HEK293 (cell line): ENCODE measurements around the gene GRK5.

Source experiments
- CTCF ChIA-PET: fragments of 350-600 bp; formaldehyde crosslinking; extraction: SDS; loops from one replicate; lab custom pipeline; 2021; ENCODE audit warnings: antibody characterized with exemption; lab: Yijun Ruan, JAX
- POLR2A ChIA-PET: fragments of 300-600 bp; formaldehyde crosslinking; extraction: SDS; loops from one replicate; lab custom pipeline; 2020; ENCODE audit warnings: antibody characterized with exemption, inconsistent platforms; lab: Yijun Ruan, JAX
- H3K27ac ChIP-seq: fragments of 200-500 bp; sonication (Bioruptor generic); 2 replicates; pipeline ENCODE4 v1.5.1; 2014; ENCODE audit warnings: low read depth, low read length, control low read depth, inconsistent platforms; ENCODE audit errors: extremely low read depth
- H3K36me3 ChIP-seq, 2 experiments: fragments of 200-500 bp in 1 of 2; sonication (Bioruptor generic) in 1 of 2; 1 replicate in 1 of 2; 2 replicates in 1 of 2; pipeline ENCODE4 v1.5.1; 2014 to 2017; ENCODE audit warnings: inconsistent platforms in 2 of 2, low read length in 2 of 2; ENCODE audit not compliant: control insufficient read depth in 2 of 2, insufficient read depth in 1 of 2
- H3K4me1 ChIP-seq: fragments of 200-500 bp; sonication (Bioruptor generic); 2 replicates; pipeline ENCODE4 v1.5.1; 2014; ENCODE audit warnings: mild to moderate bottlenecking, low read length, inconsistent platforms; ENCODE audit not compliant: control insufficient read depth, insufficient read depth
- H3K4me3 ChIP-seq: 2 replicates; pipeline ENCODE4 v1.5.1; 2011; ENCODE audit warnings: low read depth, mild to moderate bottlenecking, control low read depth, low read length, moderate library complexity
- H3K9me3 ChIP-seq: fragments of 200-500 bp; sonication (Bioruptor generic); 2 replicates; pipeline ENCODE4 v1.5.1; 2014; ENCODE audit warnings: low read depth, low read length, inconsistent platforms; ENCODE audit not compliant: control insufficient read depth, insufficient read depth
- KLF10 ChIP-seq: fragments of 450-650 bp; IDR thresholded peaks from 2 replicates; pipeline ENCODE4 v1.5.1; 2018; ENCODE audit warnings: missing biosample characterization, mild to moderate bottlenecking, missing genetic modification characterization
- KLF16 ChIP-seq: fragments of 450-650 bp; formaldehyde crosslinking; IDR thresholded peaks from 2 replicates; pipeline ENCODE4 v1.5.1; 2017; ENCODE audit warnings: missing biosample characterization, missing genetic modification characterization
- SP3 ChIP-seq: fragments of 450-650 bp; formaldehyde crosslinking; IDR thresholded peaks from 2 replicates; pipeline ENCODE4 v1.5.1; 2016; ENCODE audit warnings: missing biosample characterization, missing genetic modification characterization
- YY1 ChIP-seq: fragments of 450-650 bp; formaldehyde crosslinking; IDR thresholded peaks from 2 replicates; pipeline ENCODE4 v1.5.1; 2018; ENCODE audit warnings: missing biosample characterization, missing genetic modification characterization
- ZBTB20 ChIP-seq: fragments of 450-650 bp; formaldehyde crosslinking; IDR thresholded peaks from 2 replicates; pipeline ENCODE4 v1.5.1; 2016; ENCODE audit warnings: missing biosample characterization, missing genetic modification characterization
- ZFP69B ChIP-seq: fragments of 450-650 bp; formaldehyde crosslinking; IDR thresholded peaks from 2 replicates; pipeline ENCODE4 v1.5.1; 2016; ENCODE audit warnings: missing biosample characterization, missing genetic modification characterization
- ZIC2 ChIP-seq: fragments of 450-650 bp; formaldehyde crosslinking; IDR thresholded peaks from 2 replicates; pipeline ENCODE4 v1.5.1; 2016; ENCODE audit warnings: missing biosample characterization, missing genetic modification characterization
- ZNF112 ChIP-seq: fragments of 450-650 bp; formaldehyde crosslinking; IDR thresholded peaks from 2 replicates; pipeline ENCODE4 v1.5.0; 2017; ENCODE audit warnings: missing biosample characterization, missing genetic modification characterization
- ZNF140 ChIP-seq: fragments of 450-650 bp; formaldehyde crosslinking; IDR thresholded peaks from 2 replicates; pipeline ENCODE4 v1.5.1; 2016; ENCODE audit warnings: missing biosample characterization, missing genetic modification characterization
- ZNF223 ChIP-seq: fragments of 450-650 bp; formaldehyde crosslinking; IDR thresholded peaks from 2 replicates; pipeline ENCODE4 v1.5.1; 2016; ENCODE audit warnings: missing biosample characterization, missing genetic modification characterization
- ZNF274 ChIP-seq, 2 experiments: fragments of 200-500 bp in 1 of 2; fragments of 450-650 bp in 1 of 2; sonication (Bioruptor generic) in 1 of 2; formaldehyde crosslinking in 1 of 2; IDR thresholded peaks; 2 replicates each; pipeline versions ENCODE4 v1.5.1 to v1.6.1; 2014 to 2016; ENCODE audit warnings: borderline replicate concordance in 1 of 2, inconsistent platforms in 1 of 2, low read length in 1 of 2, missing biosample characterization in 1 of 2, missing genetic modification characterization in 1 of 2
- ZNF311 ChIP-seq: fragments of 450-650 bp; formaldehyde crosslinking; IDR thresholded peaks from 2 replicates; pipeline ENCODE4 v1.5.1; 2017; ENCODE audit warnings: missing biosample characterization, missing genetic modification characterization, borderline replicate concordance
- ZNF324 ChIP-seq: fragments of 450-650 bp; formaldehyde crosslinking; IDR thresholded peaks from 2 replicates; pipeline ENCODE4 v1.5.1; 2016; ENCODE audit warnings: missing biosample characterization, missing genetic modification characterization
- ZNF350 ChIP-seq: fragments of 450-650 bp; formaldehyde crosslinking; IDR thresholded peaks from 2 replicates; pipeline ENCODE4 v1.5.0; 2017; ENCODE audit warnings: missing biosample characterization, mild to moderate bottlenecking, missing genetic modification characterization
- ZNF354C ChIP-seq: fragments of 450-650 bp; formaldehyde crosslinking; IDR thresholded peaks from 2 replicates; pipeline ENCODE4 v1.5.1; 2016; ENCODE audit warnings: missing biosample characterization, missing genetic modification characterization, low read depth, borderline replicate concordance
- ZNF366 ChIP-seq: fragments of 450-650 bp; formaldehyde crosslinking; conservative IDR thresholded peaks from 2 replicates; pipeline ENCODE4 v1.5.1; 2016; ENCODE audit warnings: missing biosample characterization, missing genetic modification characterization
- ZNF510 ChIP-seq: fragments of 450-650 bp; formaldehyde crosslinking; IDR thresholded peaks from 2 replicates; pipeline ENCODE4 v1.5.1; 2018; ENCODE audit warnings: mild to moderate bottlenecking, missing genetic modification characterization, missing biosample characterization; ENCODE audit not compliant: insufficient replicate concordance
- ZNF707 ChIP-seq: fragments of 450-650 bp; formaldehyde crosslinking; IDR thresholded peaks from 2 replicates; pipeline ENCODE4 v1.5.1; 2016; ENCODE audit warnings: missing biosample characterization, missing genetic modification characterization
- ZNF792 ChIP-seq: fragments of 450-650 bp; formaldehyde crosslinking; IDR thresholded peaks from 2 replicates; pipeline ENCODE4 v1.5.1; 2016; ENCODE audit warnings: missing biosample characterization, missing genetic modification characterization
- TF ChIP-seq, protein P1 (sequence below): fragments of 450-650 bp; formaldehyde crosslinking; IDR thresholded peaks from 2 replicates; pipeline ENCODE4 v1.5.1; 2016; ENCODE audit warnings: missing biosample characterization, missing genetic modification characterization
- TF ChIP-seq, protein P2 (sequence below): fragments of 450-650 bp; formaldehyde crosslinking; IDR thresholded peaks from 2 replicates; pipeline ENCODE4 v1.5.1; 2016; ENCODE audit warnings: missing biosample characterization, missing genetic modification characterization, borderline replicate concordance
- TF ChIP-seq, protein P3 (sequence below): fragments of 450-650 bp; formaldehyde crosslinking; IDR thresholded peaks from 2 replicates; pipeline ENCODE4 v1.5.1; 2016; ENCODE audit warnings: missing biosample characterization, missing genetic modification characterization
- TF ChIP-seq, protein P4 (sequence below): fragments of 450-650 bp; formaldehyde crosslinking; IDR thresholded peaks from 2 replicates; pipeline ENCODE4 v1.5.1; 2016; ENCODE audit warnings: missing biosample characterization, missing genetic modification characterization

The GRK5 gene

DNA sequence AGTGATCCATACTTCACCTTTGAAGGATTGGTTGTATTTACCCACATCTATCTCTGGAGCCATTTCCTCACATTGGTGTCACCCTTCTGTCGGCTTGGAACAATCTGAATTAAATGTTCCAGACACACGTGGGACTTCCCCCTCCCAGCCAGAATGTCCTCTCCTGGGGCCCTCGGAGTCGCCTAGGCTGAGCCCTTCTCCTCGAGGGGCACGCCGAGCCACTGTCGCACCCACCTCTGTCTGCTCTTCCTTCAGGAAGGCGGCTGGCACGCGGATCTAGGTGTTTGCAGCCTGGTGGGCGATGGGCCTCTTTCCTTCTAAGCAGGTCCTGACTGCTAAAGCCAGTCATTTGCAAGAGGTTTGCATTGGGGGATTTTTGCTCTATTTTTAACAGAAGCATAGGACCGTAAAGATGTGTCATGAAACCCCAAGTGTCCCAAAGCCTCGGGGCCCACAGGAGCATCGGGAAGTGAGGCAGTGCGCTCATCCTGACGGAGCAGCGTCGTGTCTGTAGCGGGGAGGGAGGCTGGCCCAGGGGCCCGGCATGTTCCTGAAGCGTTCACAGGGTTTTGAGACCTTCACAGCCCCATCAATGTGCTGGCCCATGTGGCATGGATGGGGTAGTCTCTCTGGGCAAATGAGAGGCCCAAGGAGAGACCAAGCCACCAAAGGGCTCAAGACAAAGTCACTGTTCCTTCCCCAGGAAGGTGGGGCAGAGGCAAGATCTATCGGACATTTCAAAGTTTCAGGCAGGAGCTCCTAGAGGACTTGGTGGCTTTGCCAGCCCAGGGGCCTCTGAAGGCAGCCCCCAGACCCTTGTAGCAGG is 248.5 kb downstream of the GRK5 start:
- no peaks in the 10 kb centered on the region for H3K4me1 ChIP-seq
- no peak overlapping the region for H3K27ac ChIP-seq
- CTCF ChIA-PET: interaction anchor here (1.0 kb wide), 1 partner anchor 246 kb away, joined by 3 read pairs; no protein-coding TSS in a partner anchor
- TF ChIP-seq ZFP69B: no peak
- TF ChIP-seq, protein P1, sequence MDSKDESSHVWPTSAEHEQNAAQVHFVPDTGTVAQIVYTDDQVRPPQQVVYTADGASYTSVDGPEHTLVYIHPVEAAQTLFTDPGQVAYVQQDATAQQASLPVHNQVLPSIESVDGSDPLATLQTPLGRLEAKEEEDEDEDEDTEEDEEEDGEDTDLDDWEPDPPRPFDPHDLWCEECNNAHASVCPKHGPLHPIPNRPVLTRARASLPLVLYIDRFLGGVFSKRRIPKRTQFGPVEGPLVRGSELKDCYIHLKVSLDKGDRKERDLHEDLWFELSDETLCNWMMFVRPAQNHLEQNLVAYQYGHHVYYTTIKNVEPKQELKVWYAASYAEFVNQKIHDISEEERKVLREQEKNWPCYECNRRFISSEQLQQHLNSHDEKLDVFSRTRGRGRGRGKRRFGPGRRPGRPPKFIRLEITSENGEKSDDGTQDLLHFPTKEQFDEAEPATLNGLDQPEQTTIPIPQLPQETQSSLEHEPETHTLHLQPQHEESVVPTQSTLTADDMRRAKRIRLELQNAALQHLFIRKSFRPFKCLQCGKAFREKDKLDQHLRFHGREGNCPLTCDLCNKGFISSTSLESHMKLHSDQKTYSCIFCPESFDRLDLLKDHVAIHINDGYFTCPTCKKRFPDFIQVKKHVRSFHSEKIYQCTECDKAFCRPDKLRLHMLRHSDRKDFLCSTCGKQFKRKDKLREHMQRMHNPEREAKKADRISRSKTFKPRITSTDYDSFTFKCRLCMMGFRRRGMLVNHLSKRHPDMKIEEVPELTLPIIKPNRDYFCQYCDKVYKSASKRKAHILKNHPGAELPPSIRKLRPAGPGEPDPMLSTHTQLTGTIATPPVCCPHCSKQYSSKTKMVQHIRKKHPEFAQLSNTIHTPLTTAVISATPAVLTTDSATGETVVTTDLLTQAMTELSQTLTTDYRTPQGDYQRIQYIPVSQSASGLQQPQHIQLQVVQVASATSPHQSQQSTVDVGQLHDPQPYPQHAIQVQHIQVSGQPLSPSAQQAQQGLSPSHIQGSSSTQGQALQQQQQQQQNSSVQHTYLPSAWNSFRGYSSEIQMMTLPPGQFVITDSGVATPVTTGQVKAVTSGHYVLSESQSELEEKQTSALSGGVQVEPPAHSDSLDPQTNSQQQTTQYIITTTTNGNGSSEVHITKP: no peak
- TF ChIP-seq ZNF274 (IDR thresholded peaks at IDR 0.05; ENCODE audit: low read length): no peak
- no peak for TF ChIP-seq ZNF274 (tag by site-specific recombination; IDR thresholded peaks at IDR 0.05; ENCODE audit: borderline replicate concordance)
- no peak for TF ChIP-seq ZNF311
- no peak for TF ChIP-seq ZNF324 (tag by site-specific recombination)
- H3K4me3 ChIP-seq: no peak overlapping the region
- POLR2A ChIA-PET: no interaction called here
- no peaks in the 10 kb centered on the region for H3K9me3 ChIP-seq
- no peaks in the 10 kb centered on the region for H3K36me3 ChIP-seq

DNA sequence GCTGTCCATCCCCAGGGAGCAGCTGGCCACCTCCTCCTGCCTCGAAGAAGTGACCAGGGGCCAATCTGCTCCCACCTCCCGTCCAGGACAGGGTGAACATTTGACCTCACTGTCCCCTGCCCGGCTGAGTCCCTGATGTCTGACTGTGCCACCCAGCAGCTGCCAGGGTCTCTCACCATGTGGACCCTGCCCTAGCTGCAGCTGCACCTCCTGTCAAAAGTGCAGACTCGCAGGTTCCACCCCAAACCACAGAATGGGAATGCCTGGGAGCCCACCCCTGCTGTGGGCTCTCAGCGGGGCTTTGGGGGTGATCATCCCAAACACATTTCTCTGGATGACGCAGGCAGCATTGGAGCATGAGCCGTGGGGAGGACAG is 249.1 kb downstream of the GRK5 start:
- Histone ChIP-seq H3K9me3 (no peaks in the 10 kb centered on the region), H3K4me3 (no peak overlapping the region), H3K4me1 (no peaks in the 10 kb centered on the region), H3K27ac (no peak overlapping the region)
- TF ChIP-seq ZIC2 (tag by site-specific recombination) (peak; percentile 33; the same call in 1 of the 2 replicates), ZNF354C (tag by site-specific recombination) (no peak), SP3 (tag by site-specific recombination) (no peak), ZNF223 (tag by site-specific recombination) (no peak), ZNF140 (tag by site-specific recombination) (no peak), ZNF366 (no peak), ZNF792 (tag by site-specific recombination) (no peak)
- TF ChIP-seq, protein P2, sequence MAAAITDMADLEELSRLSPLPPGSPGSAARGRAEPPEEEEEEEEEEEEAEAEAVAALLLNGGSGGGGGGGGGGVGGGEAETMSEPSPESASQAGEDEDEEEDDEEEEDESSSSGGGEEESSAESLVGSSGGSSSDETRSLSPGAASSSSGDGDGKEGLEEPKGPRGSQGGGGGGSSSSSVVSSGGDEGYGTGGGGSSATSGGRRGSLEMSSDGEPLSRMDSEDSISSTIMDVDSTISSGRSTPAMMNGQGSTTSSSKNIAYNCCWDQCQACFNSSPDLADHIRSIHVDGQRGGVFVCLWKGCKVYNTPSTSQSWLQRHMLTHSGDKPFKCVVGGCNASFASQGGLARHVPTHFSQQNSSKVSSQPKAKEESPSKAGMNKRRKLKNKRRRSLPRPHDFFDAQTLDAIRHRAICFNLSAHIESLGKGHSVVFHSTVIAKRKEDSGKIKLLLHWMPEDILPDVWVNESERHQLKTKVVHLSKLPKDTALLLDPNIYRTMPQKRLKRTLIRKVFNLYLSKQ (tag by site-specific recombination): no peak
- TF ChIP-seq, all 188 proteins: peak for 1
- POLR2A ChIA-PET: no interaction called here
- no peaks in the 10 kb centered on the region for H3K36me3 ChIP-seq
- CTCF ChIA-PET: interaction anchor here (1.0 to 1.4 kb wide), 2 partner anchors 11 to 247 kb away, joined by 3 to 13 read pairs; no protein-coding TSS in a partner anchor

DNA sequence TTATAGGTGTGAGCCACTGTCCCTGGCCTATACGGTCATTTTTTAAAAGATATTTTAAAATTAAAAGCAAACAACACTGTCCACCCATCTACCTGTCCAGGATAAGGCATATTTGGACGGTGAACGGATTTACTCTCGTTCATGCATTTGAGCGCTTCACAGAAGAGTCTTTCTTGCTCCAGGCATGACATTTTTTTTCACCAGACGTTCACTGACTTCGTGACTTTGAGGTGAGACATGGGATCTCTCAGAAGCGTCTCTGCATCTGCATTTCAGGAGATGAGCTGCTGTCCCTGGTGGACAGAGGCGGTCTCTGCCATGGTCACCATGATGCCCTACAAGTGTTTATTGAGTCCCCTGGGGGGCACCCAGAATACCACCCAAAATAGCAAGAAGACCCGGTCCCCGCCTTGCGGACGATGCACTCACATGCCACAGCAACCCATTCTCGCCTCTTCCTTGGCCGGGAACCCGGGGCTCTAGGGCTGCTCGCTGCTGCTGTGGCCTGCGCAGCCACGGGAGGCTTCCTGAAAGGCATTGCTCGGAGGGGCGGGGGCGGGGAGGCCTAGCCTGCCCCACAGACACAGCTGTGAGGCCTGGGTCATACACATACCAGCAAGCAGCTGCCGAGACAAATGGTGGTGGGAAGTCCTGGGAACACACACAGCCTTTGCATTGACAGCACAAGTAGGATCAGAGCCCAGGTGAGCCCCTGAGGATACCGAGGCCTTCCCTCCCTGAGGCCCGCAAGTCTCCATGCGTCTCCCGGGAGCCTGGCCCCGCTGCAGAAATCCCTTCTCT is 250.8 kb downstream of the GRK5 start:
- Histone ChIP-seq H3K36me3 (no peaks in the 10 kb centered on the region), H3K9me3 (no peaks in the 10 kb centered on the region), H3K27ac (no peak overlapping the region), H3K4me3 (no peak overlapping the region), H3K4me1 (no peaks in the 10 kb centered on the region)
- CTCF ChIA-PET: interaction anchor here (0.7 to 1.3 kb wide), 2 partner anchors 73 to 252 kb away, joined by 4 to 5 read pairs; no protein-coding TSS in a partner anchor
- POLR2A ChIA-PET: no interaction called here
- TF ChIP-seq ZNF707 (tag by site-specific recombination) (no peak), ZNF112 (tag by site-specific recombination) (no peak), ZBTB20 (tag by site-specific recombination) (no peak), YY1 (no peak), ZNF510 (tag by site-specific recombination) (no peak), KLF16 (tag by site-specific recombination) (no peak), KLF10 (tag by site-specific recombination) (no peak), ZNF350 (tag by site-specific recombination) (no peak)
- TF ChIP-seq, protein P3, sequence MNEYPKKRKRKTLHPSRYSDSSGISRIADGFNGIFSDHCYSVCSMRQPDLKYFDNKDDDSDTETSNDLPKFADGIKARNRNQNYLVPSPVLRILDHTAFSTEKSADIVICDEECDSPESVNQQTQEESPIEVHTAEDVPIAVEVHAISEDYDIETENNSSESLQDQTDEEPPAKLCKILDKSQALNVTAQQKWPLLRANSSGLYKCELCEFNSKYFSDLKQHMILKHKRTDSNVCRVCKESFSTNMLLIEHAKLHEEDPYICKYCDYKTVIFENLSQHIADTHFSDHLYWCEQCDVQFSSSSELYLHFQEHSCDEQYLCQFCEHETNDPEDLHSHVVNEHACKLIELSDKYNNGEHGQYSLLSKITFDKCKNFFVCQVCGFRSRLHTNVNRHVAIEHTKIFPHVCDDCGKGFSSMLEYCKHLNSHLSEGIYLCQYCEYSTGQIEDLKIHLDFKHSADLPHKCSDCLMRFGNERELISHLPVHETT (tag by site-specific recombination): no peak
- TF ChIP-seq, protein P4, sequence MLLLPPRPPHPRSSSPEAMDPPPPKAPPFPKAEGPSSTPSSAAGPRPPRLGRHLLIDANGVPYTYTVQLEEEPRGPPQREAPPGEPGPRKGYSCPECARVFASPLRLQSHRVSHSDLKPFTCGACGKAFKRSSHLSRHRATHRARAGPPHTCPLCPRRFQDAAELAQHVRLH (tag by site-specific recombination): no peak
